Gastrocnemius medialis (tissue), 4 donors: ENCODE results near the gene HSD3B2.

Experiments used
- CTCF ChIP-seq, 5 experiments: fragments of 450-650 bp in 3 of 5; fragments of 200-600 bp in 2 of 5; sonication (generic) in 2 of 5; IDR thresholded peaks in 4 of 5; conservative IDR thresholded peaks in 1 of 5; 1 replicate in 4 of 5; 2 replicates in 1 of 5; pipeline ENCODE4 v1.5.1; 2016 to 2019; ENCODE audit warnings: antibody characterized with exemption in 5 of 5, mild to moderate bottlenecking in 3 of 5, moderate library complexity in 3 of 5
- POLR2A ChIP-seq, 2 donors: fragments of 450-650 bp; IDR thresholded peaks; one replicate each; pipeline ENCODE4 v1.6.1; 2017; ENCODE audit warnings: antibody characterized with exemption in 2 of 2, mild to moderate bottlenecking in 2 of 2, moderate library complexity in 2 of 2

GRCh38 chr1:119384591-119384990 lies 30.4 kb upstream of the HSD3B2 start:
- TF ChIP-seq CTCF (IDR thresholded peaks at IDR 0.05 in 4 of 5, conservative IDR thresholded peaks at IDR 0.05 in 1 of 5) (no peak), POLR2A (IDR thresholded peaks at IDR 0.05) (no peak)
